ENCODE results near the gene PRKACA. TPM values are rescaled to one million over a fixed set of nuclear protein-coding genes. Genes with fewer than 3 reads are reported as not detected.
A peak's percentile ranks its signal among the peaks of the same experiment; 100 is the strongest.

PRKACA gene
- total RNA-seq, 1 donor from 2014 or later, result 22.2 TPM

DNA sequence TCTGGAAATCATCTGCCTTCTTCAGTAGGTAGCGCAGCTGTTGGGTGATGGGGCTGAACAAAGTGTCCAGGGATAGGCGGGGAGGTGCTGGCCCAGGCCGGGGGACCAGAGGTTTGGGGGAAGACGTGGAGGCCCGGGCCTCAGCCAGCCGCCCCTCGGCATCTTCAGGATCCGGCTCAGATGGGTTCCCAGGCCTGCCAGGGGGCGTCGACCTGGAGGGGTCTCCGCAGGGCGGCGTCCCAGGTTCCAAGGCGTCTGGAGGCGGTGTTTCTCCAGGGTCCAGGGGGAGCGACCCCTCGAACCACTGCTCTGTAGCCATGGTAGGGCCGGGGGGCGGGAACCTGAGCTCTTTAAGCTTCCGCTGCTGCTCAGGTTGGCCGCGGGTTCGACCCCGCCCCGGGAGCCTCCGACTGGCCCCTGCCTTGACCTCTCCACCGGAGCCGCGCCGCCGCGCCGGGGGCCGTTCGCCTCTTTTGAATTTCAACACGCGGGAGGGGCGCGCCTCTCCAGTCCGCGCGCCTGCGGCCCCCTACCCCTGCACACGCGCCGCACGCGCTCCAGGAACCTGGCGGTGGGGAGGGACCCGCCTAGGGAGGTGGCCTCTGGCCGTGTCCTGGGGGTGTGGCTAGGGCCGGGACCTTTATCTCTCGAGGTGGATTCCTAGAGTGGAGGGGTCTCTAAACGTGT is 32.1 kb downstream of the PRKACA start, which contains the start of gene C19orf67:
TSS of gene C19orf67 (minus strand) at position 475 of the 687 bp plus-strand sequence. CDS start at position 319, 156 bp downstream.
- peak within 1 kb of the TSS; percentile 38 for H3K4me3 ChIP-seq

DNA sequence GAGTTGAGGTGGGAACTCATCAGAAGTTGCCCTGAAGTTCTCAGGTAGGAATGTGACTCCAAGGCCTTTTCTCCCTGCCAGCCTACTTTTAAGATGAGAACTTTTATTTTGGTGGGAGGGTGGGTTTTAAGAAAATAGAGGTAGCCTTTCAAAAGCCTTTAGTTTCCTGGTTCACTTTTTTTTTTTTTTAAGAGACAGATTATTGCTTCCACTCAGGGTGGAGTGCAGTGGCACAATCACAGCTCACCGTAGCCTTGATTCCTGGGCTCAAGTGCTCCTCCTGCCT is 34.9 kb downstream of the PRKACA start:
- Mint-ChIP-seq H3K27ac (no peak overlapping the region), H3K9me3 (no peaks in the 10 kb centered on the region), H3K27me3 (ENCODE audit: insufficient read depth, low read depth) (peaks cover 7% of the 10 kb centered on the region), H3K4me1 (peaks cover 11% of the 10 kb centered on the region), H3K4me3 (peak overlapping the region; percentile 96), H3K36me3 (no peaks in the 10 kb centered on the region)
- no peak for DNase-seq (ENCODE audit: low spot score)
- no peaks in the 10 kb centered on the region for H3K79me2 ChIP-seq (ENCODE audit: low read depth)
- H3K4me3 ChIP-seq, result no peak overlapping the region
- peaks cover 28% of the 10 kb centered on the region for H3F3A ChIP-seq (ENCODE audit: low read depth)
- no peaks in the 10 kb centered on the region for H3K4me1 ChIP-seq
- H3K9ac ChIP-seq, result no peak overlapping the region
- no peaks in the 10 kb centered on the region for H3K36me3 ChIP-seq
- H3K4me2 ChIP-seq, result no peak overlapping the region
- no peak overlapping the region for H3K27ac ChIP-seq
- TF ChIP-seq EZH2 (IDR thresholded peaks at IDR 0.05) (no peak), EZH2phosphoT487 (IDR thresholded peaks at IDR 0.05) (no peak)
- peaks cover 61% of the 10 kb centered on the region for H3K27me3 ChIP-seq
- no peak overlapping the region for H2AFZ ChIP-seq (replicated peaks)
- H3K9me3 ChIP-seq (ENCODE audit: low read depth), result no peaks in the 10 kb centered on the region
- peaks cover under 1% of the 10 kb centered on the region for H4K20me1 ChIP-seq (ENCODE audit: low read depth)

More for the DNA sequence above, 32.1 kb downstream of the PRKACA start, which contains the start of gene C19orf67:
- peaks cover 9% of the 10 kb centered on the region for H3K27me3 Mint-ChIP-seq (ENCODE audit: insufficient read depth, low read depth)
- Histone ChIP-seq H2AFZ (replicated peaks) (no peak within 1 kb of the TSS), H3K27ac (no peak within 1 kb of the TSS), H3K9me3 (ENCODE audit: low read depth) (no peaks in the 10 kb centered on the region), H3K36me3 (no peaks in the 10 kb centered on the region), H3K27me3 (peaks cover 67% of the 10 kb centered on the region), H3K4me2 (peak within 1 kb of the TSS; percentile 72), H3K9ac (no peak within 1 kb of the TSS), H3F3A (ENCODE audit: low read depth) (peaks cover 42% of the 10 kb centered on the region), H4K20me1 (ENCODE audit: low read depth) (peaks cover 20% of the 10 kb centered on the region), H3K4me1 (peaks cover 5% of the 10 kb centered on the region), H3K79me2 (ENCODE audit: low read depth) (no peaks in the 10 kb centered on the region)
- peak within 1 kb of the TSS; percentile 55 for H3K4me3 Mint-ChIP-seq
- no peak within 1 kb of the TSS for H3K27ac Mint-ChIP-seq
- peaks cover 12% of the 10 kb centered on the region for H3K36me3 Mint-ChIP-seq
- TF ChIP-seq EZH2phosphoT487 (IDR thresholded peaks at IDR 0.05) (no peak), EZH2 (IDR thresholded peaks at IDR 0.05) (no peak)
- TF ChIP-seq, protein P1, sequence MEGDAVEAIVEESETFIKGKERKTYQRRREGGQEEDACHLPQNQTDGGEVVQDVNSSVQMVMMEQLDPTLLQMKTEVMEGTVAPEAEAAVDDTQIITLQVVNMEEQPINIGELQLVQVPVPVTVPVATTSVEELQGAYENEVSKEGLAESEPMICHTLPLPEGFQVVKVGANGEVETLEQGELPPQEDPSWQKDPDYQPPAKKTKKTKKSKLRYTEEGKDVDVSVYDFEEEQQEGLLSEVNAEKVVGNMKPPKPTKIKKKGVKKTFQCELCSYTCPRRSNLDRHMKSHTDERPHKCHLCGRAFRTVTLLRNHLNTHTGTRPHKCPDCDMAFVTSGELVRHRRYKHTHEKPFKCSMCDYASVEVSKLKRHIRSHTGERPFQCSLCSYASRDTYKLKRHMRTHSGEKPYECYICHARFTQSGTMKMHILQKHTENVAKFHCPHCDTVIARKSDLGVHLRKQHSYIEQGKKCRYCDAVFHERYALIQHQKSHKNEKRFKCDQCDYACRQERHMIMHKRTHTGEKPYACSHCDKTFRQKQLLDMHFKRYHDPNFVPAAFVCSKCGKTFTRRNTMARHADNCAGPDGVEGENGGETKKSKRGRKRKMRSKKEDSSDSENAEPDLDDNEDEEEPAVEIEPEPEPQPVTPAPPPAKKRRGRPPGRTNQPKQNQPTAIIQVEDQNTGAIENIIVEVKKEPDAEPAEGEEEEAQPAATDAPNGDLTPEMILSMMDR (IDR thresholded peaks at IDR 0.05), result no peak
- DNase-seq (ENCODE audit: low spot score), result peak; percentile 36
- H3K9me3 Mint-ChIP-seq, result no peaks in the 10 kb centered on the region
- H3K4me1 Mint-ChIP-seq, result peaks cover 15% of the 10 kb centered on the region

DNA sequence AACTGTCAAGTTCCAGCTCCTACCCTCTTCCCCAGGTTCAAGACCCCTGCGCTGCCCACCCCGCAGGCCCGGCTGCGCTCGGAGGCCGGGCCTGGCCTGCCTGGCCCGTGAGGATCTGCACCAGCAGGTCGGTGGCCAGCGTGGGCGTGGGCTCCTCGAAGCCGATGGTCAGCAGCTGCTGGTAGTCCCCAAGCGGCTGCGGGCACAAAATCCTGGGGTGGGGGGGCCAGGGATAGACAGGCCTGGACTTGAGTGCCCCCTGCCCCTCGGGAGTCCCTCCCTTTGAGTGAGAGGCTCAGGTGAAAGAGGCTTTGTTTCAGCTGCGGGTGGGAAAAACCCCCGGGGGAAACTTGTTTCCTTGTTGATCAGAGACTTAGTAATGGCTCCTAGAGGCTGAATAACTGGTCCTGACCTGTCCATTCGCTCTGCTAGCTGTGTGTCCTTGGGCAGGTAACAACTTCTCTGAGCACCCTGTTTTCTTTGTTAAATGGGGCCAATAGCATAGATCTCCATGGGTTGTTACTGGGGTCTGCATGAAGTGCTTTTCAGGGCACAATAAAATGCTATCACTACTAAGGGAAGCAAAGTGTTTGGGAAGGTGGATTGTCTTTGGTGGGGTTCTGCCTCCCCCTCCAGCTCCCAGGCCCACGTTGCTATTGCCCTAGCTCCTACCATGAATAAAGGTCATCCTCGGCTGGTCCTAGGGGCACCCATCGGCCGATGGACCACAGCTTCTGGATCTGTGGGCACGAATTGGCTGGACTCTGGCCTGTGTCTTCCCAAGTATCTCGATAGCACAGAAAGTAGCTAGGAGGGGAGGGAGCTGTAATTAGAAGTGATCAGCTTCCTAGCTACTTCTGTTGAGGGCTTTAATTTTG is 35.5 kb downstream of the PRKACA start:
- Mint-ChIP-seq H3K4me3 (peak overlapping the region; percentile 96), H3K36me3 (no peaks in the 10 kb centered on the region), H3K4me1 (peaks cover 11% of the 10 kb centered on the region), H3K9me3 (no peaks in the 10 kb centered on the region), H3K27me3 (ENCODE audit: insufficient read depth, low read depth) (peaks cover 7% of the 10 kb centered on the region), H3K27ac (no peak overlapping the region)
- H3K9ac ChIP-seq, result no peak overlapping the region
- DNase-seq (ENCODE audit: low spot score), result peak; percentile 34
- TF ChIP-seq EZH2phosphoT487 (IDR thresholded peaks at IDR 0.05), result no peak
- TF ChIP-seq, protein P1 (IDR thresholded peaks at IDR 0.05), result no peak
- no peak for TF ChIP-seq EZH2 (IDR thresholded peaks at IDR 0.05)
- H3K4me3 ChIP-seq, result peak overlapping the region; percentile 68
- no peaks in the 10 kb centered on the region for H3K79me2 ChIP-seq (ENCODE audit: low read depth)
- H2AFZ ChIP-seq (replicated peaks), result peak overlapping the region; percentile 86
- H3K4me1 ChIP-seq, result no peaks in the 10 kb centered on the region
- H3F3A ChIP-seq (ENCODE audit: low read depth), result peaks cover 28% of the 10 kb centered on the region
- H3K4me2 ChIP-seq, result peak overlapping the region; percentile 88
- H4K20me1 ChIP-seq (ENCODE audit: low read depth), result no peaks in the 10 kb centered on the region
- H3K36me3 ChIP-seq, result no peaks in the 10 kb centered on the region
- H3K27me3 ChIP-seq, result peaks cover 65% of the 10 kb centered on the region
- H3K27ac ChIP-seq, result no peak overlapping the region
- no peaks in the 10 kb centered on the region for H3K9me3 ChIP-seq (ENCODE audit: low read depth)
